ENCODE results near the gene SUGCT. TPM values are rescaled to one million over a fixed set of nuclear protein-coding genes. Genes with fewer than 3 reads are reported as not detected.

SUGCT gene
- total and polyA plus RNA-seq, 2 of the 13 experiments (the other 11 are each of a cell fraction or from before 2014, with no cell fraction given), result 10.1 to 22.2 TPM

DNA sequence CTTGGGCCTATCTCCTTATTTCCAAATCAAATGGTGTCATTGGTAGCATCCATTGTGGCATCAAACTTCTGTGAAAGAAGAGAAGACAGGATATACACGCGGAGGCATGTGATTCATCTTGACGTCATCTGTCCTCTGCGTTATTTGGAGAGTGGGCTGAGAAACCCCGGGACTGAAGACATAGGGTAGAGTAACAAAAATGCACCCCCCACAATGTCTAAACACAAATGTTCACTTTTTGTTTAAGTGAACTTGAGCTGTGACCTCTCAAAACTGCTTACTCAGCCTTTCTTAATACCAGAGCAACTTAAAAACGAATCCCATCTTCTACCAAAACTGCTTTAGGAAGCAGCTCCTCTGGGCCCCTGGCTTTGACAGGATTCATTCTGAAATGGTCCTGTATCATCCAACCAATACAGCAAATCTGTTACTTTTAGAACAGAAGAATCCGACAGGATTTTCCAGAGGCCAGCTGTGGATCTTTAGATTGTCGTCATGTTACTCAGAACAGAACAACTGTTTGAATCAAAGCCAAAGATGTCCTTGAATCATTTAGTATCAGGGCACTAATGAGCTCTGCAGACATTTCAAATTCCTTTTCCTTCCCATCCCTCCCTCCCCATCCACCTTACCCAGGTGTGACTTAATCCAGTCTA lies 438.1 kb downstream of the SUGCT start:
- Histone ChIP-seq H3K9me3 (ENCODE audit: low read length) (no peaks in the 10 kb centered on the region), H3K36me3 (replicated peaks in 1 of 2; ENCODE audit: control insufficient read depth in 1 of 2, insufficient read depth in 2 of 2, low read length in 2 of 2) (no peaks in the 10 kb centered on the region), H3K4me3 (replicated peaks in 1 of 3; ENCODE audit: insufficient read depth in 1 of 3, low read depth in 2 of 3, low read length in 3 of 3) (no peak overlapping the region), H4K20me1 (ENCODE audit: insufficient read depth, low read length) (no peaks in the 10 kb centered on the region), H3K79me2 (ENCODE audit: insufficient read depth, low read length) (no peaks in the 10 kb centered on the region), H3K9ac (ENCODE audit: insufficient read depth, low read depth, low read length) (no peak overlapping the region), H3K27me3 (ENCODE audit: control insufficient read depth in 1 of 2, insufficient read depth in 2 of 2, low read length in 2 of 2) (no peaks in the 10 kb centered on the region), H2AFZ (ENCODE audit: low read length) (no peak overlapping the region), H3K4me1 (ENCODE audit: insufficient read depth, low read length) (no peaks in the 10 kb centered on the region), H3K27ac (ENCODE audit: extremely low read length, insufficient read depth, low read length) (no peak overlapping the region), H3K4me2 (ENCODE audit: low read depth, low read length) (no peak overlapping the region)
- DNase-seq (ENCODE audit: low spot score) (no peak), FAIRE-seq (no peak), ATAC-seq (no peak)
- intact Hi-C loops (cut with micrococcal nuclease; ENCODE audit: unreplicated experiment) (no loop called here), in situ Hi-C loops (cut with HindIII; ENCODE audit: extremely low pct_ligation_motif_present, low pct_unique_long_range_greater_than_20kb) (no loop called here)
- ChIA-PET POLR2A (no interaction called here), CTCF (ENCODE audit: low intra/inter-chr PET ratio, low total read pairs) (no interaction called here)
- BruUV-seq (replicated peaks), result no TSS peak
- 90% methylated on average over 8 of the region's 8 CpGs for WGBS (ENCODE audit: low lambda C conversion rate)
- TF ChIP-seq CHD4 (IDR thresholded peaks at IDR 0.05; ENCODE audit: borderline replicate concordance, low read length), result no peak
- no peak for TF ChIP-seq ZNF629 (CRISPR knock-in tag; conservative IDR thresholded peaks at IDR 0.05)
- no peak for TF ChIP-seq SP140L (CRISPR knock-in tag; IDR thresholded peaks at IDR 0.05; ENCODE audit: borderline replicate concordance)
- TF ChIP-seq ZFP82 (CRISPR knock-in tag; IDR thresholded peaks at IDR 0.05; ENCODE audit: borderline replicate concordance), result no peak
- TF ChIP-seq MAFF (IDR thresholded peaks at IDR 0.05; ENCODE audit: low read depth, low read length), result peak; percentile 97
- TF ChIP-seq, protein P1, sequence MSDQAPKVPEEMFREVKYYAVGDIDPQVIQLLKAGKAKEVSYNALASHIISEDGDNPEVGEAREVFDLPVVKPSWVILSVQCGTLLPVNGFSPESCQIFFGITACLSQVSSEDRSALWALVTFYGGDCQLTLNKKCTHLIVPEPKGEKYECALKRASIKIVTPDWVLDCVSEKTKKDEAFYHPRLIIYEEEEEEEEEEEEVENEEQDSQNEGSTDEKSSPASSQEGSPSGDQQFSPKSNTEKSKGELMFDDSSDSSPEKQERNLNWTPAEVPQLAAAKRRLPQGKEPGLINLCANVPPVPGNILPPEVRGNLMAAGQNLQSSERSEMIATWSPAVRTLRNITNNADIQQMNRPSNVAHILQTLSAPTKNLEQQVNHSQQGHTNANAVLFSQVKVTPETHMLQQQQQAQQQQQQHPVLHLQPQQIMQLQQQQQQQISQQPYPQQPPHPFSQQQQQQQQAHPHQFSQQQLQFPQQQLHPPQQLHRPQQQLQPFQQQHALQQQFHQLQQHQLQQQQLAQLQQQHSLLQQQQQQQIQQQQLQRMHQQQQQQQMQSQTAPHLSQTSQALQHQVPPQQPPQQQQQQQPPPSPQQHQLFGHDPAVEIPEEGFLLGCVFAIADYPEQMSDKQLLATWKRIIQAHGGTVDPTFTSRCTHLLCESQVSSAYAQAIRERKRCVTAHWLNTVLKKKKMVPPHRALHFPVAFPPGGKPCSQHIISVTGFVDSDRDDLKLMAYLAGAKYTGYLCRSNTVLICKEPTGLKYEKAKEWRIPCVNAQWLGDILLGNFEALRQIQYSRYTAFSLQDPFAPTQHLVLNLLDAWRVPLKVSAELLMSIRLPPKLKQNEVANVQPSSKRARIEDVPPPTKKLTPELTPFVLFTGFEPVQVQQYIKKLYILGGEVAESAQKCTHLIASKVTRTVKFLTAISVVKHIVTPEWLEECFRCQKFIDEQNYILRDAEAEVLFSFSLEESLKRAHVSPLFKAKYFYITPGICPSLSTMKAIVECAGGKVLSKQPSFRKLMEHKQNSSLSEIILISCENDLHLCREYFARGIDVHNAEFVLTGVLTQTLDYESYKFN (CRISPR knock-in tag; conservative IDR thresholded peaks at IDR 0.05), result no peak
- TF ChIP-seq MAFK (conservative IDR thresholded peaks at IDR 0.05 in 1 of 2, IDR thresholded peaks at IDR 0.05 in 1 of 2; ENCODE audit: low read length in 2 of 2), result peak; percentile 95 to 98
